HL-60 (cell line): ENCODE measurements around the gene GSTO2.

Experiments
- GABPA ChIP-seq: IDR thresholded peaks from 2 replicates; pipeline ENCODE4 v1.6.1; 2012; ENCODE audit warnings: low read depth
- POLR2AphosphoS5 ChIP-seq: IDR thresholded peaks from 2 replicates; pipeline ENCODE4 v1.6.1; 2012; ENCODE audit warnings: low read depth
- SPI1 ChIP-seq: IDR thresholded peaks from 2 replicates; pipeline ENCODE4 v1.6.1; 2012; ENCODE audit warnings: low read depth, mild to moderate bottlenecking, borderline replicate concordance
- TF ChIP-seq, protein P1 (sequence below): IDR thresholded peaks from one replicate; pipeline ENCODE4 v1.5.1; 2011; ENCODE audit warnings: low read length, control low read depth, inconsistent platforms; ENCODE audit not compliant: insufficient read depth
- TF ChIP-seq, protein P2 (sequence below): IDR thresholded peaks from 2 replicates; pipeline ENCODE4 v1.6.1; 2012; ENCODE audit warnings: low read depth; ENCODE audit not compliant: insufficient replicate concordance

DNA sequence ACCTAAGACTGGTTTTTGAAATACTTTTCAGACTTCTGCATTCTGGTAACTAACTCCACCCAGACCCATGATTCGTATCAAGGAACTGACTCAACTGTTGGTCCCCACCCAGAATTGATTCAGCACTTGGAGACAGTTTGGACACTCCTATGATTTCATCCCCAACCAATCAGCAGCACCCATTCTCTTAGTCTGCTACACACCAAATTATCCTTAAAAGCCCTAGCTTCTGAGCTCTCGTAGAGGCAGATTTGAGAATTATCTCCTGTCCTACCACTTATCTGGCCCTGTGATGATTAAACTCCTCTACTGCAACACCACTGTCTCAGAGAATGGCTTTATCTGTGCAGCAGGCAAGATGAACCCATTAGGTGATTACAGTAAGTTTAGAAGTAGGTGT is 22.0 kb upstream of the GSTO2 start:
- TF ChIP-seq, protein P1, sequence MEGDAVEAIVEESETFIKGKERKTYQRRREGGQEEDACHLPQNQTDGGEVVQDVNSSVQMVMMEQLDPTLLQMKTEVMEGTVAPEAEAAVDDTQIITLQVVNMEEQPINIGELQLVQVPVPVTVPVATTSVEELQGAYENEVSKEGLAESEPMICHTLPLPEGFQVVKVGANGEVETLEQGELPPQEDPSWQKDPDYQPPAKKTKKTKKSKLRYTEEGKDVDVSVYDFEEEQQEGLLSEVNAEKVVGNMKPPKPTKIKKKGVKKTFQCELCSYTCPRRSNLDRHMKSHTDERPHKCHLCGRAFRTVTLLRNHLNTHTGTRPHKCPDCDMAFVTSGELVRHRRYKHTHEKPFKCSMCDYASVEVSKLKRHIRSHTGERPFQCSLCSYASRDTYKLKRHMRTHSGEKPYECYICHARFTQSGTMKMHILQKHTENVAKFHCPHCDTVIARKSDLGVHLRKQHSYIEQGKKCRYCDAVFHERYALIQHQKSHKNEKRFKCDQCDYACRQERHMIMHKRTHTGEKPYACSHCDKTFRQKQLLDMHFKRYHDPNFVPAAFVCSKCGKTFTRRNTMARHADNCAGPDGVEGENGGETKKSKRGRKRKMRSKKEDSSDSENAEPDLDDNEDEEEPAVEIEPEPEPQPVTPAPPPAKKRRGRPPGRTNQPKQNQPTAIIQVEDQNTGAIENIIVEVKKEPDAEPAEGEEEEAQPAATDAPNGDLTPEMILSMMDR = no peak
- TF ChIP-seq, protein P2, sequence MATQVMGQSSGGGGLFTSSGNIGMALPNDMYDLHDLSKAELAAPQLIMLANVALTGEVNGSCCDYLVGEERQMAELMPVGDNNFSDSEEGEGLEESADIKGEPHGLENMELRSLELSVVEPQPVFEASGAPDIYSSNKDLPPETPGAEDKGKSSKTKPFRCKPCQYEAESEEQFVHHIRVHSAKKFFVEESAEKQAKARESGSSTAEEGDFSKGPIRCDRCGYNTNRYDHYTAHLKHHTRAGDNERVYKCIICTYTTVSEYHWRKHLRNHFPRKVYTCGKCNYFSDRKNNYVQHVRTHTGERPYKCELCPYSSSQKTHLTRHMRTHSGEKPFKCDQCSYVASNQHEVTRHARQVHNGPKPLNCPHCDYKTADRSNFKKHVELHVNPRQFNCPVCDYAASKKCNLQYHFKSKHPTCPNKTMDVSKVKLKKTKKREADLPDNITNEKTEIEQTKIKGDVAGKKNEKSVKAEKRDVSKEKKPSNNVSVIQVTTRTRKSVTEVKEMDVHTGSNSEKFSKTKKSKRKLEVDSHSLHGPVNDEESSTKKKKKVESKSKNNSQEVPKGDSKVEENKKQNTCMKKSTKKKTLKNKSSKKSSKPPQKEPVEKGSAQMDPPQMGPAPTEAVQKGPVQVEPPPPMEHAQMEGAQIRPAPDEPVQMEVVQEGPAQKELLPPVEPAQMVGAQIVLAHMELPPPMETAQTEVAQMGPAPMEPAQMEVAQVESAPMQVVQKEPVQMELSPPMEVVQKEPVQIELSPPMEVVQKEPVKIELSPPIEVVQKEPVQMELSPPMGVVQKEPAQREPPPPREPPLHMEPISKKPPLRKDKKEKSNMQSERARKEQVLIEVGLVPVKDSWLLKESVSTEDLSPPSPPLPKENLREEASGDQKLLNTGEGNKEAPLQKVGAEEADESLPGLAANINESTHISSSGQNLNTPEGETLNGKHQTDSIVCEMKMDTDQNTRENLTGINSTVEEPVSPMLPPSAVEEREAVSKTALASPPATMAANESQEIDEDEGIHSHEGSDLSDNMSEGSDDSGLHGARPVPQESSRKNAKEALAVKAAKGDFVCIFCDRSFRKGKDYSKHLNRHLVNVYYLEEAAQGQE = no peak
- peak; percentile 34; the same call in 1 of the 2 replicates for TF ChIP-seq SPI1
- TF ChIP-seq POLR2AphosphoS5 = no peak
- TF ChIP-seq GABPA = no peak
